ENCODE data around the gene RFFL. TPM values are rescaled to one million over a fixed set of nuclear protein-coding genes. Genes with fewer than 3 reads are reported as not detected.

Gene RFFL
- total and polyA plus RNA-seq, 2 of the 4 experiments (the other 2 are of a cell fraction), result 11.6 to 19.2 TPM

- Histone ChIP-seq H3K4me2 (ENCODE audit: low read depth, low read length) (no peak overlapping the region), H3K14ac (replicated peaks; ENCODE audit: low read depth, low read length) (no peak overlapping the region), H4K20me1 (ENCODE audit: insufficient read depth, low read length) (no peaks in the 10 kb centered on the region), H2BK20ac (ENCODE audit: low read depth, low read length) (no peak overlapping the region), H3K18ac (ENCODE audit: low read depth, low read length) (no peak overlapping the region), H3K9ac (ENCODE audit: low read depth, low read length) (no peak overlapping the region), H2AK5ac (ENCODE audit: low read depth, low read length) (0 out of 2 replicates have a peak overlapping the region, but pooled peaks have one; percentile 40), H2AFZ (replicated peaks; ENCODE audit: low read length, poor library complexity) (no peak overlapping the region), H3K4me1 (ENCODE audit: control insufficient read depth, insufficient read depth, low read length) (peaks cover 22% of the 10 kb centered on the region), H3K56ac (ENCODE audit: extremely low read depth, insufficient read depth, low read length) (no peak overlapping the region), H2BK15ac (ENCODE audit: low read depth, low read length) (no peak overlapping the region), H3K36me3 (ENCODE audit: control insufficient read depth, insufficient read depth, low read length) (peaks cover 52% of the 10 kb centered on the region), H3K9me3 (ENCODE audit: control insufficient read depth, insufficient read depth, low read length) (no peaks in the 10 kb centered on the region), H2BK120ac (ENCODE audit: low read depth, low read length) (no peak overlapping the region), H3K4me3 (ENCODE audit: insufficient read depth, low read depth, low read length) (no peak overlapping the region), H2AK9ac (replicated peaks; ENCODE audit: low read depth, low read length, poor library complexity) (no peak overlapping the region), H2BK5ac (ENCODE audit: low read depth, low read length, poor library complexity, severe bottlenecking) (no peak overlapping the region), H4K8ac (ENCODE audit: low read depth in 2 of 2, low read length in 2 of 2) (no peak overlapping the region), H3K79me1 (ENCODE audit: low read depth in 1 of 2, low read length in 2 of 2) (peaks cover 0 to 15% of the 10 kb centered on the region in 2 experiments; a peak in 2 of 4 replicates), H3K27me3 (ENCODE audit: control insufficient read depth, insufficient read depth, low read length) (no peaks in the 10 kb centered on the region), H3K9me1 (ENCODE audit: insufficient read depth, low read length) (peaks cover 8% of the 10 kb centered on the region), H3K27ac (ENCODE audit: insufficient read depth, low read length) (no peak overlapping the region), H3K23ac (ENCODE audit: low read depth, low read length) (no peak overlapping the region), H4K91ac (ENCODE audit: insufficient read depth, low read depth, low read length) (no peak overlapping the region), H3K4ac (ENCODE audit: low read depth, low read length) (no peak overlapping the region), H4K5ac (ENCODE audit: low read depth, low read length) (no peak overlapping the region)
- ATAC-seq (ENCODE audit: low read depth) (no peak), DNase-seq (no peak)
- CTCF ChIA-PET, result interaction anchor here (0.6 to 1.3 kb wide), 2 partner anchors 9 to 90 kb away, joined by 3 to 4 read pairs; no protein-coding TSS in a partner anchor
- POLR2A ChIA-PET (ENCODE audit: unreplicated experiment), result no interaction called here
- WGBS, 2 experiments (ENCODE audit: extremely low coverage in 2 of 2, insufficient read length in 1 of 2), result 100% methylated on average over 1 of the region's 2 CpGs; no CpG with 5 or more reads in 1 of the 2 experiments
- TF ChIP-seq RCOR1 (IDR thresholded peaks at IDR 0.05; ENCODE audit: insufficient replicate concordance, low read length) (no peak), MAFK (IDR thresholded peaks at IDR 0.05; ENCODE audit: low read depth, low read length) (no peak), ELK1 (IDR thresholded peaks at IDR 0.05; ENCODE audit: borderline replicate concordance, low read depth, low read length) (no peak), USF2 (IDR thresholded peaks at IDR 0.05; ENCODE audit: low read depth, low read length) (no peak), SMC3 (IDR thresholded peaks at IDR 0.05; ENCODE audit: low read depth, low read length) (no peak), MXI1 (IDR thresholded peaks at IDR 0.05; ENCODE audit: borderline replicate concordance, low read depth, low read length) (no peak), BHLHE40 (IDR thresholded peaks at IDR 0.05; ENCODE audit: low read depth, low read length) (no peak), CTCF (conservative IDR thresholded peaks at IDR 0.05; ENCODE audit: low read depth, low read length) (no peak), CHD1 (IDR thresholded peaks at IDR 0.05; ENCODE audit: low read depth, low read length) (no peak), FOS (IDR thresholded peaks at IDR 0.05; ENCODE audit: low read depth, low read length) (no peak), POLR2A (IDR thresholded peaks at IDR 0.05; ENCODE audit: low read depth, low read length) (no peak), CEBPB (IDR thresholded peaks at IDR 0.05; ENCODE audit: low read depth, low read length) (no peak), NFE2L2 (IDR thresholded peaks at IDR 0.05; ENCODE audit: low read depth, low read length) (no peak), RAD21 (IDR thresholded peaks at IDR 0.05; ENCODE audit: low read length) (no peak), MAZ (IDR thresholded peaks at IDR 0.05; ENCODE audit: borderline replicate concordance, low read depth, low read length) (no peak), RFX5 (IDR thresholded peaks at IDR 0.05; ENCODE audit: low read depth, low read length) (no peak)
- no TSS peak for BruUV-seq (replicated peaks)
- intact Hi-C loops (cut with micrococcal nuclease) (loop anchor here (5.0 to 10.0 kb wide), 2 partner anchors 545 to 577 kb away; no protein-coding TSS in a partner anchor), dilution Hi-C loops (cut with HindIII; ENCODE audit: low sequenced_read_pairs, unreplicated experiment) (no loop called here), in situ Hi-C loops (cut with MboI; ENCODE audit: low sequenced_read_pairs) (loop anchor here (5.0 to 25.0 kb wide), 2 partner anchors 93 to 588 kb away; partner anchors contain the start of genes AP2B1 and PEX12)
Measured at GRCh38 chr17:34999456-34999855, 64.1 kb downstream of the RFFL start.
